Measurements from ENCODE around the gene EPB41L5.
"Not testable (repeated sequence)": the region's sequence is repeated elsewhere in the genome, so short reads cannot be mapped to it uniquely, and the experiment has no call there.

DNA sequence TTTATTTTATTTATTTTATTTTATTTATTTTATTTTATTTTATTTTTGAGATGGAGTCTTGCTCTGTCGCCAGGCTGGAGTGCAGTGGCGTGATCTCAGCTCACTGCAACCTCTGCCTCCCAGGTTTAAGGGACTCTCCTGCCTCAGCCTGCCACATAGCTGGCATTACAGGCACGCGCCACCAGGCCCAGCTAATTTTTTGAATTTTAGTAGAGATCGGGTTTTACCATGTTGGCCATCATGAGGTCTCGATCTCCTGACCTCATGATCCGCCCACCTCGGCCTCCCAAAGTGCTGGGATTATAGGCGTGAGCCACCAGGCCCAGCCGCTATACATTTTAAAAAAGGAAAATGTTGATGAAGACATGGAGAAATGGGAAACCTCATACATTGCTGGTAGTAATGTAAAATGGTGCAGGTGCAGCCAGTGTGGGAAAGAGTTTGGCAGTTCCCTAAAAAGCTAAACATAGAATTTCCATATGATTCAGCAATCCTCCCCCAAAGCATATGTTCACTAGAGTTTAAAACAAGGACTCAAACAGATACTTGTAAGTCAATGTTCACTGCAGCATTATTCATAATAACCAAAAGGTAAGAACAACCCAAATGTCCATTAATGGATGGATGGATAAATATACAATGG lies 187.1 kb downstream of the EPB41L5 start:
- TF ChIP-seq, protein P1, sequence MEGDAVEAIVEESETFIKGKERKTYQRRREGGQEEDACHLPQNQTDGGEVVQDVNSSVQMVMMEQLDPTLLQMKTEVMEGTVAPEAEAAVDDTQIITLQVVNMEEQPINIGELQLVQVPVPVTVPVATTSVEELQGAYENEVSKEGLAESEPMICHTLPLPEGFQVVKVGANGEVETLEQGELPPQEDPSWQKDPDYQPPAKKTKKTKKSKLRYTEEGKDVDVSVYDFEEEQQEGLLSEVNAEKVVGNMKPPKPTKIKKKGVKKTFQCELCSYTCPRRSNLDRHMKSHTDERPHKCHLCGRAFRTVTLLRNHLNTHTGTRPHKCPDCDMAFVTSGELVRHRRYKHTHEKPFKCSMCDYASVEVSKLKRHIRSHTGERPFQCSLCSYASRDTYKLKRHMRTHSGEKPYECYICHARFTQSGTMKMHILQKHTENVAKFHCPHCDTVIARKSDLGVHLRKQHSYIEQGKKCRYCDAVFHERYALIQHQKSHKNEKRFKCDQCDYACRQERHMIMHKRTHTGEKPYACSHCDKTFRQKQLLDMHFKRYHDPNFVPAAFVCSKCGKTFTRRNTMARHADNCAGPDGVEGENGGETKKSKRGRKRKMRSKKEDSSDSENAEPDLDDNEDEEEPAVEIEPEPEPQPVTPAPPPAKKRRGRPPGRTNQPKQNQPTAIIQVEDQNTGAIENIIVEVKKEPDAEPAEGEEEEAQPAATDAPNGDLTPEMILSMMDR (IDR thresholded peaks at IDR 0.05; ENCODE audit: insufficient read depth, low read length), result not testable (repeated sequence)
- not testable (repeated sequence) for TF ChIP-seq REST (IDR thresholded peaks at IDR 0.05; ENCODE audit: insufficient replicate concordance, low read depth); POLR2AphosphoS5 (IDR thresholded peaks at IDR 0.05; ENCODE audit: low read depth); SPI1 (IDR thresholded peaks at IDR 0.05; ENCODE audit: borderline replicate concordance, low read depth)
